ENCODE measurements around the gene KLHL35. TPM values are rescaled to one million over a fixed set of nuclear protein-coding genes. Genes with fewer than 3 reads are reported as not detected.

The KLHL35 gene
- total RNA-seq, 2 donors from 2014 or later, result 0.50 to 0.67 TPM

- DNase-seq, result no peak
- no peak for TF ChIP-seq CTCF (IDR thresholded peaks at IDR 0.05)
- intact Hi-C loops (cut with DNase I), result no loop called here
These were observed 3.9 kb downstream of the KLHL35 start for GRCh38 chr11:75428989-75429640.

GRCh38 chr11:75428281-75428724, 4.7 kb downstream of the KLHL35 start:
- Histone ChIP-seq H3K9ac (ENCODE audit: low read depth in 2 of 2, low read length in 2 of 2) (no peak overlapping the region), H3K27ac (no peak overlapping the region)

More at GRCh38 chr11:75428989-75429640, 3.9 kb downstream of the KLHL35 start:
- H3K27ac ChIP-seq, result no peak overlapping the region
- H3K27me3 ChIP-seq, result peaks cover 38% of the 10 kb centered on the region
- no peaks in the 10 kb centered on the region for H3K36me3 ChIP-seq
- H3K4me1 ChIP-seq, result peaks cover 10% of the 10 kb centered on the region
- no peak overlapping the region for H3K9ac ChIP-seq (ENCODE audit: low read depth in 2 of 2, low read length in 2 of 2)
- no peaks in the 10 kb centered on the region for H3K9me3 ChIP-seq
- H3K4me3 ChIP-seq, result no peak overlapping the region

GRCh38 chr11:75427181-75427580, 5.8 kb downstream of the KLHL35 start:
- no peaks in the 10 kb centered on the region for H3K9me3 ChIP-seq
- H3K36me3 ChIP-seq, result no peaks in the 10 kb centered on the region
- H3K9ac ChIP-seq (ENCODE audit: low read depth in 2 of 2, low read length in 2 of 2), result no peak overlapping the region
- H3K27me3 ChIP-seq, result peaks cover 25% of the 10 kb centered on the region
- intact Hi-C loops (cut with DNase I), result no loop called here
- no peak for DNase-seq
- no peak overlapping the region for H3K27ac ChIP-seq
- H3K4me1 ChIP-seq, result peaks cover 16% of the 10 kb centered on the region
- no peak for TF ChIP-seq CTCF (IDR thresholded peaks at IDR 0.05)
- H3K4me3 ChIP-seq, result no peak overlapping the region

More at GRCh38 chr11:75428281-75428724, 4.7 kb downstream of the KLHL35 start:
- no peaks in the 10 kb centered on the region for H3K36me3 ChIP-seq
- H3K27me3 ChIP-seq, result peaks cover 37% of the 10 kb centered on the region
- H3K4me3 ChIP-seq, result peak overlapping the region; percentile 26
- DNase-seq, result peak; percentile 89
- TF ChIP-seq CTCF (IDR thresholded peaks at IDR 0.05), result no peak
- H3K9me3 ChIP-seq, result no peaks in the 10 kb centered on the region
- intact Hi-C loops (cut with DNase I), result no loop called here
- H3K4me1 ChIP-seq, result peaks cover 10% of the 10 kb centered on the region

- H3K4me1 ChIP-seq, result peaks cover 16% of the 10 kb centered on the region
These were observed 6.3 kb downstream of the KLHL35 start for GRCh38 chr11:75426720-75427086.

GRCh38 chr11:75425422-75425821, 7.6 kb downstream of the KLHL35 start:
- Histone ChIP-seq H3K36me3 (no peaks in the 10 kb centered on the region), H3K9me3 (no peaks in the 10 kb centered on the region), H3K27ac (no peak overlapping the region), H3K4me1 (peaks cover 12% of the 10 kb centered on the region), H3K4me3 (no peak overlapping the region), H3K9ac (ENCODE audit: low read depth in 2 of 2, low read length in 2 of 2) (no peak overlapping the region), H3K27me3 (peaks cover 9% of the 10 kb centered on the region)
- TF ChIP-seq CTCF (IDR thresholded peaks at IDR 0.05), result no peak
- intact Hi-C loops (cut with DNase I), result no loop called here
- no peak for DNase-seq

More at GRCh38 chr11:75426720-75427086, 6.3 kb downstream of the KLHL35 start:
- H3K9me3 ChIP-seq, result no peaks in the 10 kb centered on the region
- no peak overlapping the region for H3K9ac ChIP-seq (ENCODE audit: low read depth in 2 of 2, low read length in 2 of 2)
- peaks cover 21% of the 10 kb centered on the region for H3K27me3 ChIP-seq
- no peak for TF ChIP-seq CTCF (IDR thresholded peaks at IDR 0.05)
- intact Hi-C loops (cut with DNase I), result no loop called here
- no peak overlapping the region for H3K4me3 ChIP-seq
- no peaks in the 10 kb centered on the region for H3K36me3 ChIP-seq
- no peak overlapping the region for H3K27ac ChIP-seq
- no peak for DNase-seq
